Tibial nerve (tissue), 3 donors: ENCODE data around the gene SPTBN5.

Experiments
- POLR2A ChIP-seq, 2 donors: fragments of 450-650 bp; IDR thresholded peaks; one replicate each; pipeline ENCODE4 v1.6.1; 2017; ENCODE audit warnings: antibody characterized with exemption in 2 of 2, mild to moderate bottlenecking in 2 of 2, moderate library complexity in 2 of 2
- TF ChIP-seq, protein P1 (sequence below), 5 experiments: fragments of 200-600 bp in 3 of 5; fragments of 450-650 bp in 2 of 5; sonication (generic) in 3 of 5; IDR thresholded peaks; one replicate each; pipeline ENCODE4 v1.5.1; 2016 to 2019; ENCODE audit warnings: antibody characterized with exemption in 5 of 5, mild to moderate bottlenecking in 3 of 5, moderate library complexity in 2 of 5

GRCh38 chr15:41817781-41818180 is 76.1 kb downstream of the SPTBN5 start:
- TF ChIP-seq, protein P1, sequence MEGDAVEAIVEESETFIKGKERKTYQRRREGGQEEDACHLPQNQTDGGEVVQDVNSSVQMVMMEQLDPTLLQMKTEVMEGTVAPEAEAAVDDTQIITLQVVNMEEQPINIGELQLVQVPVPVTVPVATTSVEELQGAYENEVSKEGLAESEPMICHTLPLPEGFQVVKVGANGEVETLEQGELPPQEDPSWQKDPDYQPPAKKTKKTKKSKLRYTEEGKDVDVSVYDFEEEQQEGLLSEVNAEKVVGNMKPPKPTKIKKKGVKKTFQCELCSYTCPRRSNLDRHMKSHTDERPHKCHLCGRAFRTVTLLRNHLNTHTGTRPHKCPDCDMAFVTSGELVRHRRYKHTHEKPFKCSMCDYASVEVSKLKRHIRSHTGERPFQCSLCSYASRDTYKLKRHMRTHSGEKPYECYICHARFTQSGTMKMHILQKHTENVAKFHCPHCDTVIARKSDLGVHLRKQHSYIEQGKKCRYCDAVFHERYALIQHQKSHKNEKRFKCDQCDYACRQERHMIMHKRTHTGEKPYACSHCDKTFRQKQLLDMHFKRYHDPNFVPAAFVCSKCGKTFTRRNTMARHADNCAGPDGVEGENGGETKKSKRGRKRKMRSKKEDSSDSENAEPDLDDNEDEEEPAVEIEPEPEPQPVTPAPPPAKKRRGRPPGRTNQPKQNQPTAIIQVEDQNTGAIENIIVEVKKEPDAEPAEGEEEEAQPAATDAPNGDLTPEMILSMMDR (IDR thresholded peaks at IDR 0.05), result no peak
- no peak for TF ChIP-seq POLR2A (IDR thresholded peaks at IDR 0.05)
